GM18873 (cell line): Measurements from ENCODE around the gene RNASE11.

Experiments
- ATAC-seq: cut with Tn5 transposase; IDR thresholded peaks from one replicate; pipeline ENCODE4 v1.9.1; 2021; ENCODE audit warnings: mild to moderate bottlenecking, moderate library complexity, moderate number of reproducible peaks; ENCODE audit not compliant: unreplicated experiment, low FRiP score

The RNASE11 gene

GRCh38 chr14:20546877-20547276, 40.9 kb downstream of the RNASE11 start:
- no peak for ATAC-seq

- no peak for ATAC-seq
These were observed 47.9 kb downstream of the RNASE11 start for GRCh38 chr14:20539906-20540305.
